ENCODE measurements around the gene TRMT44.

Gene TRMT44

DNA sequence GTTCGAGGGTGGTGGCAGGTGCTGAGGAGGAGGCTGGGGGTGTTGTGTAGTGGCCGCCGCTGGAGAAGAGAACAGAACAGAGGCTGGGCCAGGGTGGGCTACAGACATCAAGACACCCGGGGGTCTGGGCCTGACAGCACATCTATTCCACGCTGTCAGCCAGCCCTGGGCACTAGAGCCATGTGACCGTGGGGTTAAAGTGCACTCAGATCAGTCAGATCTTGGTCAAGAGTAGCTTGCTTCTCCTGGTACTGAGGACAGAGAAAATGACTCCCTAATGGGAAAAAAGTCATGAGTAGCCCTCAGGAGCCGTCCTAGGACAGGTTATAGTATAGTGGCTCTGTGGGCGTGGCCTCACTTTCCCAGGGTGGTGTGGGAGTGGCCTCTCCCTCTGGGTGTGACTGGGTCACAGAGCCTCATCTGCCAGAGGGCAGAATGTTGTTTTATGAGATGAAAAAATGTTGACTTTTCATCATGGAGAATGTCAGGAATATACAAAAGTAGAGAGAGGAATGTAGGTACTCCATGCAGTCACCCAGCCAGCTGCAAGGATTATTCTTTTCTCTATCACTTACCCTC, 19.4 kb downstream of the TRMT44 start:
- no peak for TF ChIP-seq EZH2 (IDR thresholded peaks at IDR 0.05; ENCODE audit: borderline replicate concordance, low read depth, low read length, severe bottlenecking)
- TF ChIP-seq, protein P1, sequence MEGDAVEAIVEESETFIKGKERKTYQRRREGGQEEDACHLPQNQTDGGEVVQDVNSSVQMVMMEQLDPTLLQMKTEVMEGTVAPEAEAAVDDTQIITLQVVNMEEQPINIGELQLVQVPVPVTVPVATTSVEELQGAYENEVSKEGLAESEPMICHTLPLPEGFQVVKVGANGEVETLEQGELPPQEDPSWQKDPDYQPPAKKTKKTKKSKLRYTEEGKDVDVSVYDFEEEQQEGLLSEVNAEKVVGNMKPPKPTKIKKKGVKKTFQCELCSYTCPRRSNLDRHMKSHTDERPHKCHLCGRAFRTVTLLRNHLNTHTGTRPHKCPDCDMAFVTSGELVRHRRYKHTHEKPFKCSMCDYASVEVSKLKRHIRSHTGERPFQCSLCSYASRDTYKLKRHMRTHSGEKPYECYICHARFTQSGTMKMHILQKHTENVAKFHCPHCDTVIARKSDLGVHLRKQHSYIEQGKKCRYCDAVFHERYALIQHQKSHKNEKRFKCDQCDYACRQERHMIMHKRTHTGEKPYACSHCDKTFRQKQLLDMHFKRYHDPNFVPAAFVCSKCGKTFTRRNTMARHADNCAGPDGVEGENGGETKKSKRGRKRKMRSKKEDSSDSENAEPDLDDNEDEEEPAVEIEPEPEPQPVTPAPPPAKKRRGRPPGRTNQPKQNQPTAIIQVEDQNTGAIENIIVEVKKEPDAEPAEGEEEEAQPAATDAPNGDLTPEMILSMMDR (IDR thresholded peaks at IDR 0.05; ENCODE audit: borderline replicate concordance, extremely low read depth, low read length, poor library complexity, severe bottlenecking): no peak
- Histone ChIP-seq H3K4me3 (ENCODE audit: low read depth in 1 of 2, low read length in 2 of 2) (no peak overlapping the region), H3K4me2 (ENCODE audit: insufficient read depth, low read length) (no peak overlapping the region), H3K27ac (ENCODE audit: low read length) (no peak overlapping the region), H4K20me1 (ENCODE audit: insufficient read depth, low read length) (peaks cover 3% of the 10 kb centered on the region; the same call in 1 of the 2 replicates), H3K27me3 (ENCODE audit: insufficient read depth, low read length, poor library complexity) (no peaks in the 10 kb centered on the region), H3K9me3 (ENCODE audit: insufficient read depth, low read length, severe bottlenecking) (no peaks in the 10 kb centered on the region), H3K79me2 (ENCODE audit: insufficient read depth, low read length) (no peaks in the 10 kb centered on the region), H3K9ac (ENCODE audit: low read depth, low read length) (no peak overlapping the region), H2AFZ (ENCODE audit: low read depth, low read length) (no peak overlapping the region), H3K36me3 (ENCODE audit: insufficient read depth, low read length) (peaks cover 73% of the 10 kb centered on the region), H3K4me1 (ENCODE audit: insufficient read depth, low read length) (no peaks in the 10 kb centered on the region)
- DNase-seq: no peak
- ATAC-seq (ENCODE audit: insufficient read depth, low read depth): no peak

DNA sequence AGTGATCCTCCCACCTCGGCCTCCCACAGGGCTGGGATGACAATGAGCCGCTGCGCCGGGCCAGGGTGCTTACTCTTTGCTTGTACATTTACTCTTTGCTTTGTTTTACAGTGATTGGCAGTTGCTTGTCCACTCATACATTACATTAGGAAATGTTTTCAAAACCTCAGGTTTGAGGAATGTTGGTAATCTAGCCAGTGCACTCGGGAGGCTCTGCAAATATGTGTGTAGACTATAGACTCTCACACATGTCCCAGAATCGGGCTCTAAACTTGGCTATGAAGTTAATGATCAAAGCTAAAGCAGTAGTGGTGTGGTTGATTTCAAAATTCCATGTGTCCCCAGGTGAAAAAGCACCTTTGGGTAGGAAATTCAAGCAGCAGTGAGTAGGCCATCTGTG, 20.5 kb downstream of the TRMT44 start:
- DNase-seq: no peak
- Histone ChIP-seq H3K4me2 (ENCODE audit: insufficient read depth, low read length) (no peak overlapping the region), H3K9me3 (ENCODE audit: insufficient read depth, low read length, severe bottlenecking) (no peaks in the 10 kb centered on the region)

DNA sequence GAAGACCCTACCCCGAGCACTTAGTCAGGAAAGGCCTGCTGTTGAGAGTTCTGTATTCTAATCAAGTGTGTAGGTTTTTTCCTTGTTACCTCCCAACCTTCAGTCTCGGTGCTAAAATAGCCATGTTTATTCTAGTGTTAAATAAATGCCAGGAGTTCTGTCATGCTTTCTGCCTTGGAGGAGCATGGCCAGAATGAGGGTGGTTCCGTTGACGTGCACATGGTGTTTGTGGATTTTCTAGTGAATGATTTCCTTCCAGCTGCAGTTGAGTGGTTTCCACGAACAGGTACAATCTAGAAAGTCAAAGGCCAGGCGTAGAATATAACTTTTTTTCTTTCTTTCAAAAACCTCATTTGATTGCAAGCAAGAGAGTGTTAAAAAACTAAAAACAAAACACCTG, 21.0 kb downstream of the TRMT44 start:
- no peak overlapping the region for H3K27ac ChIP-seq (ENCODE audit: low read length)
- H3K36me3 ChIP-seq (ENCODE audit: insufficient read depth, low read length): peaks cover 73% of the 10 kb centered on the region
- H3K4me3 ChIP-seq (ENCODE audit: low read depth in 1 of 2, low read length in 2 of 2): no peak overlapping the region
- no peaks in the 10 kb centered on the region for H3K4me1 ChIP-seq (ENCODE audit: insufficient read depth, low read length)
- H4K20me1 ChIP-seq (ENCODE audit: insufficient read depth, low read length): peaks cover 3% of the 10 kb centered on the region; the same call in 1 of the 2 replicates
- H3K9me3 ChIP-seq (ENCODE audit: insufficient read depth, low read length, severe bottlenecking): no peaks in the 10 kb centered on the region
- no peaks in the 10 kb centered on the region for H3K27me3 ChIP-seq (ENCODE audit: insufficient read depth, low read length, poor library complexity)
- no peak overlapping the region for H2AFZ ChIP-seq (ENCODE audit: low read depth, low read length)
- no peak overlapping the region for H3K9ac ChIP-seq (ENCODE audit: low read depth, low read length)
- DNase-seq (no peak), ATAC-seq (ENCODE audit: insufficient read depth, low read depth) (no peak)
- no peak for TF ChIP-seq EZH2 (IDR thresholded peaks at IDR 0.05; ENCODE audit: borderline replicate concordance, low read depth, low read length, severe bottlenecking)
- TF ChIP-seq, protein P1 (IDR thresholded peaks at IDR 0.05; ENCODE audit: borderline replicate concordance, extremely low read depth, low read length, poor library complexity, severe bottlenecking): no peak
- H3K4me2 ChIP-seq (ENCODE audit: insufficient read depth, low read length): no peak overlapping the region
- no peaks in the 10 kb centered on the region for H3K79me2 ChIP-seq (ENCODE audit: insufficient read depth, low read length)

More for the DNA sequence above, 20.5 kb downstream of the TRMT44 start:
- no peak for TF ChIP-seq EZH2 (IDR thresholded peaks at IDR 0.05; ENCODE audit: borderline replicate concordance, low read depth, low read length, severe bottlenecking)
- TF ChIP-seq, protein P1 (IDR thresholded peaks at IDR 0.05; ENCODE audit: borderline replicate concordance, extremely low read depth, low read length, poor library complexity, severe bottlenecking): no peak
- Histone ChIP-seq H3K9ac (ENCODE audit: low read depth, low read length) (no peak overlapping the region), H3K4me1 (ENCODE audit: insufficient read depth, low read length) (no peaks in the 10 kb centered on the region), H3K4me3 (ENCODE audit: low read depth in 1 of 2, low read length in 2 of 2) (no peak overlapping the region), H4K20me1 (ENCODE audit: insufficient read depth, low read length) (peaks cover 3% of the 10 kb centered on the region; the same call in 1 of the 2 replicates), H3K36me3 (ENCODE audit: insufficient read depth, low read length) (peaks cover 73% of the 10 kb centered on the region), H3K27ac (ENCODE audit: low read length) (no peak overlapping the region), H3K79me2 (ENCODE audit: insufficient read depth, low read length) (no peaks in the 10 kb centered on the region), H3K27me3 (ENCODE audit: insufficient read depth, low read length, poor library complexity) (no peaks in the 10 kb centered on the region), H2AFZ (ENCODE audit: low read depth, low read length) (no peak overlapping the region)
- no peak for ATAC-seq (ENCODE audit: insufficient read depth, low read depth)
